ENCODE measurements around the gene SSR2.

SSR2 gene

GRCh38 chr1:156060937-156061636 is 40.3 kb upstream of the SSR2 start, which contains the start of gene RAB25:
TSS of gene RAB25 (plus strand) at chr1:156061160. CDS start at chr1:156061401, 241 bp downstream.
- Histone ChIP-seq H3K27me3 (no peaks in the 10 kb centered on the region), H3K9ac (no peak within 1 kb of the TSS), H3K4me2 (no peak within 1 kb of the TSS), H3K27ac (no peak within 1 kb of the TSS), H4K20me1 (no peaks in the 10 kb centered on the region), H3K36me3 (peaks cover 17% of the 10 kb centered on the region), H3K4me3 (no peak within 1 kb of the TSS), H3K4me1 (peaks cover 31% of the 10 kb centered on the region), H3K9me3 (no peaks in the 10 kb centered on the region)
- TF ChIP-seq Cebpa-rat (IDR thresholded peaks at IDR 0.05) = no peak

- Histone ChIP-seq H3K36me3 (peaks cover 22% of the 10 kb centered on the region), H4K20me1 (peaks cover 14% of the 10 kb centered on the region; the same call in 1 of the 2 replicates), H3K9ac (no peak overlapping the region), H3K27me3 (no peaks in the 10 kb centered on the region), H3K4me3 (no peak overlapping the region), H3K4me1 (peaks cover 34% of the 10 kb centered on the region), H3K27ac (no peak overlapping the region), H3K9me3 (no peaks in the 10 kb centered on the region), H3K4me2 (peak overlapping the region; percentile 87)
- TF ChIP-seq Cebpa-rat (IDR thresholded peaks at IDR 0.05) = no peak
Observed at GRCh38 chr1:156056326-156056849, 35.6 kb upstream of the SSR2 start.

DNA sequence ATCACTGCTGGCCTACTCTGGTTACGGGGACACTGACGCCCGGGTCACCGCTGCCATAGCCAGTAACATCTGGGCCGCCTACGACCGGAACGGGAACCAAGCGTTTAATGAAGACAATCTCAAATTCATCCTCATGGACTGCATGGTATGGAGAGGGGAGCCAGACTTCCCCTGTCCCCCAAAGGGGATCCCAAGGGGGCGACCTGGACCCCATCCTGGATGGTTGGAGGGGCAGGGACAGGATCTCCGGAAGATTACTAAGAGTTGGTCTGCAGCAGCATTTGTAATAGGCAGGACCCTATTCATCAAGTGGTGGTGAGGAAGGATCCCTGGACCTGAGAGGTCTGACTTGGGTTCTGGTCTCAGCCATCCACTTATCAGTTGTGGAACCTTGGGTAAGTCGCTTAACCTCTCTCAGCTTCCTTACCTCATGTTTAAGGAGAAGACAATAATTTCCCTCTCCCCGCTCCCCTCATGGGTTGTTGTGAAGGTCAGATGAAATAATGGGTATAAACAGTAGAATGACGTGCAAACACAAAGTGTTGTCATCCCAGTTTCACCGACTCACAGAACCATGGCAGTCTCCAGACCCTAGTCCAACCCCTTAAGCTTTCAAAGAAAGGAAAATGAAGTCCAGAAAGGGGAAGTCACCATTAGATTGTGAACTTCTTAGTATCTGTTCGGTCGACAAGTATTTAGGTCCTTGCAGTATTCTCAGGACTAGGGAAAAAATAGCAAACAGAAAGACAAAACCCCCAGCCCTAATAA is 34.7 kb upstream of the SSR2 start:
- H3K27ac ChIP-seq = peak overlapping the region; percentile 98
- TF ChIP-seq Cebpa-rat (IDR thresholded peaks at IDR 0.05) = no peak
- H3K9me3 ChIP-seq = no peaks in the 10 kb centered on the region
- no peaks in the 10 kb centered on the region for H3K27me3 ChIP-seq
- peaks cover 18% of the 10 kb centered on the region; the same call in 1 of the 2 replicates for H4K20me1 ChIP-seq
- peaks cover 37% of the 10 kb centered on the region for H3K4me1 ChIP-seq
- H3K4me2 ChIP-seq = peak overlapping the region; percentile 87
- H3K4me3 ChIP-seq = peak overlapping the region; percentile 91
- H3K9ac ChIP-seq = peak overlapping the region; percentile 91
- H3K36me3 ChIP-seq = peaks cover 31% of the 10 kb centered on the region

- peak within 1 kb of the TSS; percentile 91 for H3K4me3 ChIP-seq
- TF ChIP-seq Cebpa-rat (IDR thresholded peaks at IDR 0.05) = no peak
- H3K4me1 ChIP-seq = peaks cover 41% of the 10 kb centered on the region
- H3K9ac ChIP-seq = peak within 1 kb of the TSS; percentile 91
- H3K36me3 ChIP-seq = peaks cover 39% of the 10 kb centered on the region
- H3K9me3 ChIP-seq = no peaks in the 10 kb centered on the region
- peak within 1 kb of the TSS; percentile 87 for H3K4me2 ChIP-seq
- peaks cover 18% of the 10 kb centered on the region; the same call in 1 of the 2 replicates for H4K20me1 ChIP-seq
- peak within 1 kb of the TSS; percentile 98 for H3K27ac ChIP-seq
- H3K27me3 ChIP-seq = no peaks in the 10 kb centered on the region
Observed at GRCh38 chr1:156054500-156055280, 33.9 kb upstream of the SSR2 start, which contains the start of gene LAMTOR2. TSS of gene LAMTOR2 (plus strand) at chr1:156054782. CDS start at chr1:156054890, 108 bp downstream.

GRCh38 chr1:156053768-156054499 is 33.2 kb upstream of the SSR2 start, which contains the start of gene UBQLN4:
TSS of gene UBQLN4 (minus strand) at chr1:156053798. CDS start at chr1:156053701, 97 bp downstream.
- no peak for TF ChIP-seq Cebpa-rat (IDR thresholded peaks at IDR 0.05)
- Histone ChIP-seq H3K36me3 (peaks cover 46% of the 10 kb centered on the region), H3K27me3 (no peaks in the 10 kb centered on the region), H3K9me3 (no peaks in the 10 kb centered on the region), H3K4me3 (peak within 1 kb of the TSS; percentile 91), H3K4me1 (peaks cover 41% of the 10 kb centered on the region), H4K20me1 (peaks cover 18% of the 10 kb centered on the region; the same call in 1 of the 2 replicates), H3K9ac (peak within 1 kb of the TSS; percentile 91), H3K4me2 (peak within 1 kb of the TSS; percentile 87), H3K27ac (peak within 1 kb of the TSS; percentile 98)

GRCh38 chr1:156052862-156053767 is 32.4 kb upstream of the SSR2 start:
- H3K36me3 ChIP-seq = peaks cover 46% of the 10 kb centered on the region
- TF ChIP-seq Cebpa-rat (IDR thresholded peaks at IDR 0.05) = no peak
- H3K27me3 ChIP-seq = no peaks in the 10 kb centered on the region
- H3K4me2 ChIP-seq = peak overlapping the region; percentile 78
- H3K4me1 ChIP-seq = peaks cover 41% of the 10 kb centered on the region
- H3K27ac ChIP-seq = peak overlapping the region; percentile 73
- H3K9me3 ChIP-seq = no peaks in the 10 kb centered on the region
- H3K4me3 ChIP-seq = peak overlapping the region; percentile 91
- H3K9ac ChIP-seq = peak overlapping the region; percentile 81
- peaks cover 18% of the 10 kb centered on the region; the same call in 1 of the 2 replicates for H4K20me1 ChIP-seq

- peaks cover 18% of the 10 kb centered on the region; the same call in 1 of the 2 replicates for H4K20me1 ChIP-seq
- peaks cover 53% of the 10 kb centered on the region for H3K36me3 ChIP-seq
- peaks cover 37% of the 10 kb centered on the region for H3K4me1 ChIP-seq
- no peaks in the 10 kb centered on the region for H3K27me3 ChIP-seq
- no peak overlapping the region for H3K4me3 ChIP-seq
- H3K27ac ChIP-seq = no peak overlapping the region
- H3K9me3 ChIP-seq = no peaks in the 10 kb centered on the region
- H3K4me2 ChIP-seq = no peak overlapping the region
- TF ChIP-seq Cebpa-rat (IDR thresholded peaks at IDR 0.05) = no peak
- H3K9ac ChIP-seq = peak overlapping the region; percentile 11; the same call in 1 of the 2 replicates
Observed at GRCh38 chr1:156051011-156051725, 30.4 kb upstream of the SSR2 start.

All from BLaER1 (cell line).